Esophagus squamous epithelium (tissue), 5 donors: ENCODE measurements around the gene LMAN2L. TPM values are rescaled to one million over a fixed set of nuclear protein-coding genes. Genes with fewer than 3 reads are reported as not detected.

Experiments
- DNase-seq: peaks from one replicate; lab custom pipeline; 2025; lab: John Stamatoyannopoulos, UW
- H3K27ac ChIP-seq, 4 donors: fragments of 200-600 bp; sonication (generic); one replicate each; pipeline ENCODE4 v1.5.1; 2016 to 2019; ENCODE audit warnings: mild to moderate bottlenecking in 1 of 4
- H3K27me3 ChIP-seq, 4 donors: fragments of 200-600 bp; sonication (generic); 1 replicate in 3 of 4; 2 replicates in 1 of 4; pipeline versions ENCODE4 v1.5.1 to v1.6.0; 2017 to 2021; ENCODE audit warnings: antibody characterized with exemption in 1 of 4
- H3K36me3 ChIP-seq, 3 donors: fragments of 200-600 bp; sonication (generic); one replicate each; pipeline ENCODE4 v1.5.1; 2016 to 2019
- H3K4me1 ChIP-seq, 3 donors: fragments of 200-600 bp; sonication (generic); one replicate each; pipeline ENCODE4 v1.5.1; 2017 to 2019
- H3K4me3 ChIP-seq, 4 donors: fragments of 200-600 bp; sonication (generic); 1 replicate in 3 of 4; 2 replicates in 1 of 4; pipeline ENCODE4 v1.5.1; 2016 to 2019; ENCODE audit warnings: mild to moderate bottlenecking in 2 of 4, moderate library complexity in 1 of 4
- H3K9me3 ChIP-seq, 3 donors: fragments of 200-600 bp; sonication (generic); one replicate each; pipeline ENCODE4 v1.5.1; 2016 to 2019
- CTCF ChIP-seq, 6 experiments: fragments of 450-650 bp in 4 of 6; fragments of 200-600 bp in 2 of 6; sonication (generic) in 2 of 6; IDR thresholded peaks; one replicate each; pipeline ENCODE4 v1.5.1; 2016 to 2019; ENCODE audit warnings: antibody characterized with exemption in 6 of 6, mild to moderate bottlenecking in 4 of 6, moderate library complexity in 4 of 6
- POLR2A ChIP-seq, 4 donors: fragments of 450-650 bp; IDR thresholded peaks; one replicate each; pipeline ENCODE4 v1.6.1; 2017; ENCODE audit warnings: antibody characterized with exemption in 4 of 4, mild to moderate bottlenecking in 4 of 4, moderate library complexity in 3 of 4
- WGBS, 2 donors: methylation state at CpG; one replicate each; pipeline ENCODE4 v1.1.5; 2018; 5-methylcytosine and 5-hydroxymethylcytosine counted together
- intact Hi-C: fragments of 100-400 bp; cut with DNase I; formaldehyde crosslinking; loops from one replicate; pipeline ENCODE4 v1.15.0; 2022
- total RNA-seq, 4 donors: library from RNA; depleted of rRNA; stranded (reverse); fragments of >200 nt; gene quantifications; one replicate each; pipeline ENCODE4 v1.1.0, GENCODE V29; 2016
- donor health status: DM: yes; HTN: yes; CAD: no.

Gene LMAN2L
- total RNA-seq, 4 donors from 2014 or later = 7.4 to 12.6 (median 10.5) TPM

- intact Hi-C loops = no loop called here
- no peak overlapping the region for H3K27ac ChIP-seq
- H3K36me3 ChIP-seq = no peaks in the 10 kb centered on the region
- H3K4me3 ChIP-seq = no peak overlapping the region
- peaks cover 0 to 9% (median 0%) of the 10 kb centered on the region in 3 donors for H3K4me1 ChIP-seq
- no peak for TF ChIP-seq CTCF (IDR thresholded peaks at IDR 0.05)
- whole genome bisulfite sequencing, 2 donors = 51 to 53% methylated on average over 6 of the region's 6 CpGs
- no peaks in the 10 kb centered on the region for H3K9me3 ChIP-seq
- H3K27me3 ChIP-seq = no peaks in the 10 kb centered on the region
- no peak for DNase-seq
Measured at GRCh38 chr2:96747061-96747617, 7.3 kb upstream of the LMAN2L start.

- 9% methylated on average over 4 of the region's 4 CpGs for WGBS, 2 donors
- Histone ChIP-seq H3K4me3 (peak overlapping the region; percentile 66 to 81 (median 75)), H3K9me3 (no peaks in the 10 kb centered on the region), H3K27me3 (no peaks in the 10 kb centered on the region), H3K4me1 (peaks cover 5 to 60% (median 35%) of the 10 kb centered on the region in 3 donors), H3K27ac (peak overlapping the region; percentile 76 to 87 (median 84)), H3K36me3 (peaks cover 0 to 38% (median 4%) of the 10 kb centered on the region in 3 donors)
- intact Hi-C loops = no loop called here
- no peak for DNase-seq
- TF ChIP-seq POLR2A (IDR thresholded peaks at IDR 0.05) (no peak), CTCF (IDR thresholded peaks at IDR 0.05) (no peak)
Measured at GRCh38 chr2:96739076-96739632, 710 bp downstream of the LMAN2L start.

GRCh38 chr2:96737831-96738230 is 2.0 kb downstream of the LMAN2L start:
- 59 to 81% methylated on average over 2 of the region's 2 CpGs for WGBS, 2 donors
- Histone ChIP-seq H3K4me1 (peaks cover 5 to 66% (median 36%) of the 10 kb centered on the region in 3 donors), H3K4me3 (no peak overlapping the region), H3K27ac (peak overlapping the region in 1 of 4 donors; percentile 6), H3K27me3 (no peaks in the 10 kb centered on the region), H3K9me3 (no peaks in the 10 kb centered on the region), H3K36me3 (peaks cover 0 to 51% (median 18%) of the 10 kb centered on the region in 3 donors)
- intact Hi-C loops = no loop called here
- TF ChIP-seq CTCF (IDR thresholded peaks at IDR 0.05) (no peak), POLR2A (IDR thresholded peaks at IDR 0.05) (no peak)
- no peak for DNase-seq

GRCh38 chr2:96737251-96737650 is 2.6 kb downstream of the LMAN2L start:
- peaks cover 0 to 57% (median 21%) of the 10 kb centered on the region in 3 donors for H3K36me3 ChIP-seq
- intact Hi-C loops = no loop called here
- peaks cover 5 to 66% (median 36%) of the 10 kb centered on the region in 3 donors for H3K4me1 ChIP-seq
- WGBS, 2 donors = 52 to 58% methylated on average over 2 of the region's 2 CpGs
- H3K4me3 ChIP-seq = no peak overlapping the region
- no peaks in the 10 kb centered on the region for H3K9me3 ChIP-seq
- no peak for TF ChIP-seq POLR2A (IDR thresholded peaks at IDR 0.05)
- TF ChIP-seq CTCF (IDR thresholded peaks at IDR 0.05) = no peak
- DNase-seq = no peak
- no peaks in the 10 kb centered on the region for H3K27me3 ChIP-seq
- peak overlapping the region in 1 of 4 donors; percentile 6 for H3K27ac ChIP-seq

GRCh38 chr2:96734880-96735583 is 4.8 kb downstream of the LMAN2L start:
- TF ChIP-seq POLR2A (IDR thresholded peaks at IDR 0.05) = no peak
- TF ChIP-seq CTCF (IDR thresholded peaks at IDR 0.05) = no peak
- no peaks in the 10 kb centered on the region for H3K27me3 ChIP-seq
- no peak overlapping the region for H3K4me3 ChIP-seq
- 38 to 78% methylated on average over 7 to 8 of the region's 8 CpGs for WGBS, 2 donors
- H3K27ac ChIP-seq = peak overlapping the region in 3 of 4 donors; percentile 44 to 66 (median 51)
- intact Hi-C loops = no loop called here
- peaks cover 6 to 79% (median 42%) of the 10 kb centered on the region in 3 donors for H3K36me3 ChIP-seq
- DNase-seq = no peak
- H3K9me3 ChIP-seq = no peaks in the 10 kb centered on the region
- peaks cover 5 to 69% (median 32%) of the 10 kb centered on the region in 3 donors for H3K4me1 ChIP-seq
